GM10248 (cell line): ENCODE measurements around the gene ZDHHC3.

Source experiments
- CTCF ChIA-PET: fragments of 300-600 bp; sonication (Branson Sonifier 250); formaldehyde crosslinking; extraction: SDS; loops from one replicate; lab custom pipeline; 2021; ENCODE audit warnings: antibody characterized with exemption; lab: Yijun Ruan, JAX
- POLR2A ChIA-PET: fragments of 350-650 bp; sonication (Branson Sonifier 250); formaldehyde crosslinking; extraction: SDS; loops from one replicate; lab custom pipeline; 2020; ENCODE audit warnings: antibody characterized with exemption; lab: Yijun Ruan, JAX
- DNase-seq: peaks from one replicate; pipeline ENCODE4 v3.0.0; 2012; ENCODE audit errors: extremely low spot score
- TF ChIP-seq, protein P1 (sequence below): IDR thresholded peaks from 2 replicates; pipeline ENCODE4 v1.5.1; 2012; ENCODE audit warnings: mild to moderate bottlenecking, low read depth; ENCODE audit errors: extremely low read depth, missing control alignments, control extremely low read depth

Gene ZDHHC3

DNA sequence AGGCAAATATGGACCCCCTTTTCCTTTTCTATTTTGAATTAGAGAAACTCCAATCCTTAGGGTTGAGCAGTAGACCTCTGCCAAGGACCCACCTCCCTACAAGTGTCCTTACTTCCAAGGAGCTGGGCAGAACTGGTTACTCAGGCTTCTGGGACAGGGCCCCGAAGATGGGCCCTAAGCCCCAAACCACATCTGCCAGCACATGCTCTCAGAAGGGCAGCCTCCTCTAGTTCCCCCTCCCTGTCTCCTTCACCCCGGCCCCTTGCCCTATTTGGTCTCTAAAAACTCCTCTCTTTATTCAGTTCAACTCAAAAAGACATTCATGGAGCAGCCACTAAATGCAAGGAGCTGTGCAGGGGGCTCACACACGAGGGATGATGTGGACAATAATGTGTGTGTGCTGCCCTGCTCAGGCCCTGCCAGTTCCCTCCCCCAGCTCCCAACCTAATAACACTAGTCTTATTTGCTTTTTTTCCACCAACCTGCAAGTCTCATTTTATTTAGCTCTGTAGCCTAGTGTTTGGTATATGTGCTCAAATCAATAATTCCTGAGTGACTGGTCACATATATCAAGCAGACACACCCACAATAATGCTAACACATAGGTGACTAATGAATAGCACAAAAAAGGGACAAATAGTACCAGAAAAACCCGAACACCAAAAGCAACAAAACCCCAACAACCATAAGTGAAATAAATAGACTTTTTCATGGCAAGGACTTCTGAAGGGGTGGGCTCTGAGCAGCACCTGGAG is 12.2 kb downstream of the ZDHHC3 start:
- no peak for DNase-seq
- CTCF ChIA-PET = interaction anchor here (1.6 kb wide), 1 partner anchor 9 kb away, joined by 4 read pairs; no protein-coding TSS in a partner anchor
- TF ChIP-seq, protein P1, sequence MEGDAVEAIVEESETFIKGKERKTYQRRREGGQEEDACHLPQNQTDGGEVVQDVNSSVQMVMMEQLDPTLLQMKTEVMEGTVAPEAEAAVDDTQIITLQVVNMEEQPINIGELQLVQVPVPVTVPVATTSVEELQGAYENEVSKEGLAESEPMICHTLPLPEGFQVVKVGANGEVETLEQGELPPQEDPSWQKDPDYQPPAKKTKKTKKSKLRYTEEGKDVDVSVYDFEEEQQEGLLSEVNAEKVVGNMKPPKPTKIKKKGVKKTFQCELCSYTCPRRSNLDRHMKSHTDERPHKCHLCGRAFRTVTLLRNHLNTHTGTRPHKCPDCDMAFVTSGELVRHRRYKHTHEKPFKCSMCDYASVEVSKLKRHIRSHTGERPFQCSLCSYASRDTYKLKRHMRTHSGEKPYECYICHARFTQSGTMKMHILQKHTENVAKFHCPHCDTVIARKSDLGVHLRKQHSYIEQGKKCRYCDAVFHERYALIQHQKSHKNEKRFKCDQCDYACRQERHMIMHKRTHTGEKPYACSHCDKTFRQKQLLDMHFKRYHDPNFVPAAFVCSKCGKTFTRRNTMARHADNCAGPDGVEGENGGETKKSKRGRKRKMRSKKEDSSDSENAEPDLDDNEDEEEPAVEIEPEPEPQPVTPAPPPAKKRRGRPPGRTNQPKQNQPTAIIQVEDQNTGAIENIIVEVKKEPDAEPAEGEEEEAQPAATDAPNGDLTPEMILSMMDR = no peak
- POLR2A ChIA-PET = no interaction called here

DNA sequence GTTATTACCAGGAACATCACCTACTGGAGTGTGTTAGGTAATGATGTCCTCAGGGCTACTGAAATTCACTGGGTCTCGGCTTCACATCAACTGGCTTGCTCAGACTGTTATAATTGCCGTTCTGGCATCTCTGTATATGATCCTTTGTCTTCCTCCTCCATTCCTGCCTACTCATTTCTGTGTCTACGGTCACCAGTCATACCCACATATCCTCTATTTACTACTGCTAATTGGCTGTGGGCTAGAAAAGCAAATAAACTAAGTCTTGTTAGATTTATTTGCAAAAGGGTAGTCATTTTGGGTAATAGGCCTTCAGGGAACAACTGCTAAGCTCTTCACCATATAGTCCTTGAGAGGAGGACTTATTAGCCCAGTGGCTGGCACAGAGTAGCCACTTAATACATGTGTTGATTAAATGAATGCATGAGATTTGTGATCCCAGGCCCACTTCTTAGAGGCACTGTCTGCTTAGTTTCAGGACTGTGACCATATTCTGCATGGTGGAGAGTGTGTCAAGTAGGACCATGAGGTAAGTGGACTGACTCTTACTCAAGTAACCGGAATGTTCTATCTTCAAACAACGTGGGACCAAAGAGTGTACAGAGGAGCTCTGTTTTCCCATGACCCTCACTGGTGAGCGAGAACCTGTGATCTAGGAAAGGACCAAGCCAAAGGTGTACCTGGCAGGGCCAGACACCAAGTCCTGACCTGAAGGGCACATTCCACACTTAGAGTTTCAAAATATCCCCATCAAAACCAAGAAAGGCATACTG is 13.2 kb downstream of the ZDHHC3 start:
- POLR2A ChIA-PET = no interaction called here
- DNase-seq = no peak
- TF ChIP-seq, protein P1 = no peak
- CTCF ChIA-PET = interaction anchor here (1.6 kb wide), 1 partner anchor 8 kb away, joined by 4 read pairs; no protein-coding TSS in a partner anchor

DNA sequence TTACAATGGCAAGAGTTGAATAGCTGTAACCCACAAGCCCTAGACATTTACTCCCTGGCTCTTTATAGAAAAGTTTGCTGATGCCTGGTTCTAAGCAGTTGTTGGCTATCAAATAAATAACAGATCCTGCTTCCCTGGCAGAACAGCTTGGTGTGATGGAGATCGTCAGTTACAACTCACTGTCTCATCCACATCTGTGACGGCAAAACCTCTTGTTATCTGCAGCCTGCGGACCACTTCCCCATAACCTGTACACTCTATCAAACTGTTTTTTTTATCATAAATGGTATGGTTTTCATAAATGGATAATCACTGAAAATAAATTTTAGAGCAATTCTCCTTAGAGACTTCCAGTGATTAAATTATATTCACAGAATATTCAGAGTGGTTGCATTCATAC is 14.1 kb downstream of the ZDHHC3 start:
- TF ChIP-seq, protein P1 = no peak
- ChIA-PET CTCF (interaction anchor here (1.8 kb wide), 1 partner anchor 11 kb away, joined by 5 read pairs; no protein-coding TSS in a partner anchor), POLR2A (no interaction called here)
- DNase-seq = no peak

DNA sequence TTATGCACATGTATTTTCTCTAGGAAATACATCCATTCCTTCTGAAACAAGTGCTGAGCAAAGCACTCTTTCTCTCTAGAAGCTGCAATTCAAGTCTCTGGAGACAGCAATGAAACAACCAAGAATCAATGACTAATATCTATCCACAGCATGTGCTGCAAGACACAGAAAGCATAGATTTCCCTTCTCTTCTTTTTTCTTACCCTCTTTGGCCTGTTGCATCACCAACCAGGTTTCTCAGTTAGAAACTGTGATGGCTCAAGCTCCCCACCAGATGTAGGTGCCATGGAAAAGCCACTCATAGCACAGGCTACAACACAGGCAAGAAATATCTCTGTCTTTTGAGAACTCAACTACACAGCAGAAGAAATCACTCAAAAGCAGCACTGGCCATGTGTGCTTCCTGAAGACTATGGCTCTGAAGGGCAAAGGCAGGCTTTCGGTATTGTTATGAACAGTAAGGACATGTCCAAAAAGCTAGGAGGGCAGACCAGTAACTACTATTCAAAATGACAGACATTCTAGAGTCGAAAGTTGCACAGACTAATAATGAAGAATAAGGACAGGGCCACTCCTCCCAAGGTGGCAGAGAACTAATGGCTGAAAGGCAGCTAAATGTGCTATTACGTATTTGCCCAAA is 15.5 kb downstream of the ZDHHC3 start:
- CTCF ChIA-PET = interaction anchor here (0.9 to 1.8 kb wide), 2 partner anchors 12 to 15 kb away, joined by 3 to 5 read pairs; no protein-coding TSS in a partner anchor
- no peak for DNase-seq
- TF ChIP-seq, protein P1 = no peak
- POLR2A ChIA-PET = no interaction called here

DNA sequence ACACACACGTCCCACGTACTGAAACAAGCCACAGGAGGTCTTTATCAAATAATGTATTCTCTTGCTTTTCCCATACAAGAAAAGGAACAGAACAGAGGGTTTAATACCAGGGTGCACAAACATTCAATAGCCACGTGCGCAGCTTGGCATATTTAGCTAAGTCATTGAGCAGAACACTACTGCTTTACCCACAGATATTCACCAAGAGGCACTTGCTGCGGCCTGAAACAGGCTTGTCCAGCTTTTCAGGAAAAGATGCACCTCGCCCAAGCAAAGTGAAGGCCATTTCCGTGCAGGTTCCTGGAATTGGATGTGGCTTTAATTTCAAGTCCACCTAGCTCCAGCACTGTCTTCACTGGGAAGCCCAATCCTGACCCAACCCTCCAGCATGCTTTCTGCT is 17.6 kb downstream of the ZDHHC3 start:
- ChIA-PET CTCF (interaction anchor here (1.1 kb wide), 1 partner anchor 25 kb away, joined by 3 read pairs; no protein-coding TSS in a partner anchor), POLR2A (no interaction called here)
- TF ChIP-seq, protein P1 = no peak
- DNase-seq = no peak

DNA sequence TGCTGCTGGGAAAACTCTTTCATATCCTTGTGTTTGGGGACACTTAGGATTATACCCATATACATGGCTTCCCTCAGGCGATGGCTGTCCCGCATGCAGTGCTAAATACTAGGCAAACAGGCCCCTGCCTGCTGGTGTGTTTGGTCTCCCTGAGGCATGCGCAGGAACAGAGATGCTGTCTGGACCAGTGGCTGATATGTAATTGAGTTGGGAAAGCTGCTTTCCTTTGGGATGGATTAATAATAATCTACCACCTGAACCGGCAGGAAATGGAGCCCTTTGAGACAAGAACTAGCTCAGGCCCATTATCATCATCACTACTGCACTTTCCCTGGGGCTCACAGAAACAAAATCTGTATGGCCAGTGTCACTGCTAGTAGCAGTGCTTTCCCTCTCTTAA is 18.0 kb downstream of the ZDHHC3 start:
- POLR2A ChIA-PET = no interaction called here
- CTCF ChIA-PET = interaction anchor here (1.1 kb wide), 1 partner anchor 26 kb away, joined by 3 read pairs; no protein-coding TSS in a partner anchor
- no peak for DNase-seq
- TF ChIP-seq, protein P1 = no peak
